Smooth muscle cell (in vitro differentiated cells): Measurements from ENCODE around the gene RUVBL2. TPM values are rescaled to one million over a fixed set of nuclear protein-coding genes. Genes with fewer than 3 reads are reported as not detected.

ENCODE experiments used
- DNase-seq: peaks from one replicate; lab custom pipeline; 2025; ENCODE audit not compliant: unreplicated experiment; lab: John Stamatoyannopoulos, UW
- H2AFZ ChIP-seq: fragments of 200-600 bp; sonication (generic); 2 replicates; pipeline ENCODE4 v1.6.0; 2016; ENCODE audit warnings: antibody characterized with exemption, low read depth, mild to moderate bottlenecking
- H3F3A ChIP-seq: fragments of 200-600 bp; sonication (generic); 2 replicates; pipeline ENCODE4 v1.6.0; 2017; ENCODE audit warnings: antibody characterized with exemption, low read depth
- H3K27ac ChIP-seq: fragments of 200-600 bp; sonication (generic); 2 replicates; pipeline ENCODE4 v1.5.1; 2016; ENCODE audit warnings: low read depth, mild to moderate bottlenecking
- H3K27me3 ChIP-seq: fragments of 200-600 bp; sonication (generic); 2 replicates; pipeline ENCODE4 v1.6.1; 2016; ENCODE audit warnings: low read depth, mild to moderate bottlenecking
- H3K36me3 ChIP-seq: fragments of 200-600 bp; sonication (generic); 2 replicates; pipeline ENCODE4 v1.5.1; 2016; ENCODE audit warnings: low read depth
- H3K4me1 ChIP-seq: fragments of 200-600 bp; sonication (generic); 2 replicates; pipeline ENCODE4 v1.5.1; 2016; ENCODE audit warnings: low read depth
- H3K4me2 ChIP-seq: fragments of 200-600 bp; sonication (generic); 2 replicates; pipeline ENCODE4 v1.6.0; 2016; ENCODE audit warnings: mild to moderate bottlenecking
- H3K4me3 ChIP-seq: fragments of 200-600 bp; sonication (generic); 2 replicates; pipeline ENCODE4 v1.5.1; 2016; ENCODE audit warnings: mild to moderate bottlenecking
- H3K79me2 ChIP-seq: fragments of 200-600 bp; sonication (generic); 2 replicates; pipeline ENCODE4 v1.6.0; 2016; ENCODE audit warnings: low read depth, mild to moderate bottlenecking
- H3K9ac ChIP-seq: fragments of 200-600 bp; sonication (generic); 2 replicates; pipeline ENCODE4 v1.6.0; 2016; ENCODE audit warnings: low read depth
- H3K9me3 ChIP-seq: fragments of 200-600 bp; sonication (generic); replicated peaks from 2 replicates; pipeline ENCODE4 v1.5.1; 2016; ENCODE audit warnings: low read depth
- H4K20me1 ChIP-seq: fragments of 200-600 bp; sonication (generic); 2 replicates; pipeline ENCODE4 v1.6.0; 2016; ENCODE audit warnings: low read depth
- CTCF ChIP-seq: fragments of 200-600 bp; sonication (generic); IDR thresholded peaks from 2 replicates; pipeline ENCODE4 v1.5.1; 2017; ENCODE audit warnings: borderline replicate concordance, mild to moderate bottlenecking, antibody characterized with exemption; ENCODE audit not compliant: insufficient read depth, poor library complexity, severe bottlenecking
- WGBS: methylation state at CpG from one replicate; pipeline ENCODE4 v1.1.7; 2016; ENCODE audit warnings: low lambda C conversion rate; 5-methylcytosine and 5-hydroxymethylcytosine counted together
- polyA plus RNA-seq: library from polyadenylated mRNA; unstranded; fragments of >200 nt; fragmentation: Nextera tagmentation; extraction: Ambion mirVana; gene quantifications from 2 replicates; pipeline ENCODE4 v1.2.1, GENCODE V29; 2016
- total RNA-seq: library from RNA; depleted of rRNA; stranded (reverse); fragments of >200 nt; gene quantifications from 2 replicates; pipeline ENCODE4 v1.2.3, GENCODE V29; 2014

The RUVBL2 gene
- total and polyA plus RNA-seq, 2 experiments from 2014 or later: 89.4 to 123 TPM

- TF ChIP-seq CTCF: peak; percentile 46
- Histone ChIP-seq H3K4me2 (no peak overlapping the region), H3K36me3 (no peaks in the 10 kb centered on the region), H3K27me3 (no peaks in the 10 kb centered on the region), H3K27ac (no peak overlapping the region), H3K9me3 (no peaks in the 10 kb centered on the region), H3F3A (no peaks in the 10 kb centered on the region), H3K79me2 (peaks cover 36% of the 10 kb centered on the region), H3K4me1 (peaks cover 6% of the 10 kb centered on the region), H3K9ac (no peak overlapping the region), H3K4me3 (no peak overlapping the region), H2AFZ (no peak overlapping the region), H4K20me1 (peaks cover 16% of the 10 kb centered on the region)
- WGBS: 87% methylated on average over 5 of the region's 5 CpGs
- DNase-seq: no peak
These were observed 4.3 kb downstream of the RUVBL2 start for GRCh38 chr19:48997972-48998371.

GRCh38 chr19:48999481-49000325 is 6.0 kb downstream of the RUVBL2 start:
- Histone ChIP-seq H3K36me3 (no peaks in the 10 kb centered on the region), H3K79me2 (peaks cover 27% of the 10 kb centered on the region)
- TF ChIP-seq CTCF: peak; percentile 54

GRCh38 chr19:49004133-49004532 is 10.4 kb downstream of the RUVBL2 start:
- Histone ChIP-seq H3K36me3 (no peaks in the 10 kb centered on the region), H3K4me3 (no peak overlapping the region), H2AFZ (no peak overlapping the region), H3K27me3 (no peaks in the 10 kb centered on the region), H3K79me2 (no peaks in the 10 kb centered on the region), H3K9me3 (no peaks in the 10 kb centered on the region), H4K20me1 (peaks cover 5% of the 10 kb centered on the region), H3K9ac (no peak overlapping the region), H3K27ac (no peak overlapping the region), H3K4me1 (no peaks in the 10 kb centered on the region), H3K4me2 (no peak overlapping the region), H3F3A (no peaks in the 10 kb centered on the region)
- no peak for TF ChIP-seq CTCF
- 98% methylated on average over 15 of the region's 15 CpGs for WGBS
- no peak for DNase-seq

More at GRCh38 chr19:48999481-49000325, 6.0 kb downstream of the RUVBL2 start:
- no peaks in the 10 kb centered on the region for H3K27me3 ChIP-seq
- no peak overlapping the region for H3K9ac ChIP-seq
- H4K20me1 ChIP-seq: peaks cover 16% of the 10 kb centered on the region
- H3K4me3 ChIP-seq: no peak overlapping the region
- H3F3A ChIP-seq: no peaks in the 10 kb centered on the region
- no peak for DNase-seq
- H3K4me2 ChIP-seq: no peak overlapping the region
- WGBS: 59% methylated on average over 16 of the region's 16 CpGs
- peaks cover 1% of the 10 kb centered on the region for H3K4me1 ChIP-seq
- H3K27ac ChIP-seq: no peak overlapping the region
- no peak overlapping the region for H2AFZ ChIP-seq
- H3K9me3 ChIP-seq: no peaks in the 10 kb centered on the region
